SK-N-SH (cell line): Measurements from ENCODE around the gene FRMD6. TPM values are rescaled to one million over a fixed set of nuclear protein-coding genes. Genes with fewer than 3 reads are reported as not detected.

ENCODE experiments used
- CTCF ChIA-PET: fragments of 300-600, 350-600 bp; formaldehyde crosslinking; extraction: SDS; loops from one replicate; lab custom pipeline; 2021; lab: Yijun Ruan, JAX
- POLR2A ChIA-PET: fragments of 350-600 bp; sonication (Branson Sonifier 250); formaldehyde crosslinking; extraction: SDS; loops from one replicate; lab custom pipeline; 2020; ENCODE audit warnings: antibody characterized with exemption, inconsistent platforms; lab: Yijun Ruan, JAX
- DNase-seq: peaks from one replicate; pipeline ENCODE4 v3.0.0; 2012
- H2AFZ ChIP-seq: fragments of 200-600 bp; sonication (generic); 2 replicates; pipeline ENCODE4 v1.8.1; 2016; ENCODE audit warnings: antibody characterized with exemption, mild to moderate bottlenecking, low read depth
- H3F3A ChIP-seq: fragments of 200-600 bp; sonication (generic); replicated peaks from 2 replicates; pipeline ENCODE3; 2016; ENCODE audit warnings: antibody characterized with exemption, mild to moderate bottlenecking; ENCODE audit not compliant: insufficient read depth
- H3K27ac ChIP-seq, 2 experiments: fragments of 200-500 bp in 1 of 2; fragments of 200-600 bp in 1 of 2; sonication (Bioruptor generic) in 1 of 2; sonication (generic), shearing (Covaris generic) in 1 of 2; 2 replicates each; pipeline versions ENCODE4 v1.5.1 to v1.6.1; 2014 to 2016; ENCODE audit warnings: low read depth in 2 of 2, inconsistent platforms in 1 of 2, low read length in 1 of 2, mild to moderate bottlenecking in 1 of 2, mixed read lengths in 1 of 2
- H3K27me3 ChIP-seq: fragments of 200-600 bp; sonication (generic), shearing (Covaris generic); 2 replicates; pipeline ENCODE4 v1.6.1; 2016; ENCODE audit warnings: mixed run types; ENCODE audit not compliant: insufficient read depth
- H3K36me3 ChIP-seq, 2 experiments: fragments of 200-500 bp in 1 of 2; fragments of 200-600 bp in 1 of 2; sonication (Bioruptor generic) in 1 of 2; sonication (generic) in 1 of 2; replicated peaks in 1 of 2; 2 replicates each; pipeline versions ENCODE3 to v1.5.1; 2014 to 2016; ENCODE audit warnings: low read length in 1 of 2, mild to moderate bottlenecking in 1 of 2; ENCODE audit not compliant: insufficient read depth in 2 of 2, control insufficient read depth in 1 of 2
- H3K4me1 ChIP-seq, 2 experiments: fragments of 200-500 bp in 1 of 2; fragments of 200-600 bp in 1 of 2; sonication (Bioruptor generic) in 1 of 2; sonication (generic), shearing (Covaris generic) in 1 of 2; 2 replicates each; pipeline versions ENCODE4 v1.5.1 to v1.6.1; 2014 to 2016; ENCODE audit warnings: low read depth in 1 of 2, low read length in 1 of 2, mixed run types in 1 of 2; ENCODE audit not compliant: insufficient read depth in 2 of 2, control insufficient read depth in 1 of 2
- H3K4me2 ChIP-seq: fragments of 200-600 bp; sonication (generic), shearing (Covaris generic); 2 replicates; pipeline ENCODE4 v1.6.1; 2017; ENCODE audit warnings: mixed run types
- H3K4me3 ChIP-seq, 2 experiments: fragments of 200-500 bp in 1 of 2; fragments of 200-600 bp in 1 of 2; sonication (Bioruptor generic) in 1 of 2; sonication (generic), shearing (Covaris generic) in 1 of 2; 2 replicates each; pipeline versions ENCODE4 v1.5.1 to v1.8.1; 2014 to 2016; ENCODE audit warnings: low read depth in 2 of 2, inconsistent platforms in 1 of 2, low read length in 1 of 2, mild to moderate bottlenecking in 1 of 2, mixed read lengths in 1 of 2, moderate library complexity in 1 of 2
- H3K79me2 ChIP-seq: fragments of 200-600 bp; sonication (generic); 2 replicates; pipeline ENCODE4 v1.8.1; 2017; ENCODE audit warnings: mild to moderate bottlenecking; ENCODE audit not compliant: insufficient read depth
- H3K9ac ChIP-seq: fragments of 200-600 bp; sonication (generic); 2 replicates; pipeline ENCODE4 v1.6.1; 2017; ENCODE audit warnings: mixed run types
- H3K9me2 ChIP-seq: fragments of 200-600 bp; sonication (generic); 2 replicates; pipeline ENCODE4 v1.6.1; 2017; ENCODE audit warnings: mixed run types
- H3K9me3 ChIP-seq: fragments of 200-600 bp; sonication (generic); 2 replicates; pipeline ENCODE4 v1.6.1; 2017; ENCODE audit warnings: mixed run types, mild to moderate bottlenecking, moderate library complexity
- H4K20me1 ChIP-seq: fragments of 200-600 bp; sonication (generic); 2 replicates; pipeline ENCODE4 v1.6.1; 2017; ENCODE audit warnings: mild to moderate bottlenecking, mixed run types; ENCODE audit not compliant: insufficient read depth
- CTCF ChIP-seq: fragments of 200-600 bp; sonication (generic); IDR thresholded peaks from 2 replicates; pipeline ENCODE4 v1.6.1; 2017; ENCODE audit warnings: antibody characterized with exemption, mild to moderate bottlenecking, moderate library complexity
- ELF1 ChIP-seq: IDR thresholded peaks from 2 replicates; pipeline ENCODE4 v1.4.0; 2012
- EP300 ChIP-seq, 2 experiments: IDR thresholded peaks; 2 replicates each; pipeline versions ENCODE4 v1.4.0 to v1.6.1; 2012; ENCODE audit warnings: borderline replicate concordance in 1 of 2, low read depth in 1 of 2, low read length in 1 of 2
- EZH2phosphoT487 ChIP-seq: fragments of 200-600 bp; sonication (generic); IDR thresholded peaks from 2 replicates; pipeline ENCODE4 v1.6.1; 2017; ENCODE audit warnings: low read depth, mixed run types, mild to moderate bottlenecking, antibody characterized with exemption, moderate library complexity, borderline replicate concordance
- FOXJ3 ChIP-seq: sonication (generic); formaldehyde crosslinking; IDR thresholded peaks from 2 replicates; pipeline ENCODE4 v1.5.1; 2020; ENCODE audit warnings: mild to moderate bottlenecking, missing genetic modification reagents
- FOXM1 ChIP-seq: IDR thresholded peaks from 2 replicates; pipeline ENCODE4 v1.4.0; 2012; ENCODE audit warnings: low read depth, mild to moderate bottlenecking
- GATA2 ChIP-seq: sonication (generic); formaldehyde crosslinking; IDR thresholded peaks from 2 replicates; pipeline ENCODE4 v1.5.0; 2020; ENCODE audit warnings: mild to moderate bottlenecking, missing genetic modification reagents
- IRF3 ChIP-seq: fragments of 150-350 bp; IDR thresholded peaks from 2 replicates; pipeline ENCODE4 v1.6.1; 2016; ENCODE audit warnings: mild to moderate bottlenecking, low read depth, low read length
- JUND ChIP-seq: IDR thresholded peaks from 2 replicates; pipeline ENCODE4 v1.4.0; 2012
- MXI1 ChIP-seq: IDR thresholded peaks from 2 replicates; pipeline ENCODE4 v1.6.1; 2012; ENCODE audit warnings: mild to moderate bottlenecking, low read depth, low read length, improper control_type of control experiment
- NRF1 ChIP-seq: IDR thresholded peaks from 2 replicates; pipeline ENCODE4 v1.6.1; 2012; ENCODE audit warnings: low read depth, mild to moderate bottlenecking, low read length
- RAD21 ChIP-seq: IDR thresholded peaks from 2 replicates; pipeline ENCODE4 v1.6.1; 2012; ENCODE audit warnings: mild to moderate bottlenecking, low read length
- SIN3A ChIP-seq: IDR thresholded peaks from 2 replicates; pipeline ENCODE4 v1.6.1; 2012; ENCODE audit warnings: low read depth, mild to moderate bottlenecking, low read length, moderate library complexity, borderline replicate concordance
- SMC3 ChIP-seq: IDR thresholded peaks from 2 replicates; pipeline ENCODE4 v1.6.1; 2012; ENCODE audit warnings: low read depth, low read length, improper control_type of control experiment
- TEAD4 ChIP-seq: IDR thresholded peaks from 2 replicates; pipeline ENCODE4 v1.4.0; 2012; ENCODE audit warnings: mild to moderate bottlenecking, borderline replicate concordance; ENCODE audit not compliant: insufficient read depth
- USF1 ChIP-seq: IDR thresholded peaks from 2 replicates; pipeline ENCODE4 v1.4.0; 2012; ENCODE audit warnings: low read depth, borderline replicate concordance
- USF2 ChIP-seq: fragments of 150-350 bp; IDR thresholded peaks from 2 replicates; pipeline ENCODE4 v1.6.1; 2017; ENCODE audit warnings: antibody characterized with exemption, low read length, low read depth, borderline replicate concordance
- YY1 ChIP-seq: IDR thresholded peaks from 2 replicates; pipeline ENCODE4 v1.4.0; 2012; ENCODE audit warnings: low read depth, mild to moderate bottlenecking
- ZBTB33 ChIP-seq: IDR thresholded peaks from 2 replicates; pipeline ENCODE4 v1.4.0; 2012; ENCODE audit warnings: low read depth, borderline replicate concordance
- WGBS: methylation state at CpG from one replicate; pipeline ENCODE4 v1.1.6; 2017; ENCODE audit warnings: low lambda C conversion rate; 5-methylcytosine and 5-hydroxymethylcytosine counted together
- polyA plus RNA-seq, 3 experiments: library from polyadenylated mRNA; depleted of rRNA; stranded (reverse); fragments of >200 nt; gene quantifications; 2 replicates each; pipeline ENCODE4 v1.2.3, GENCODE V29; 2012

Gene FRMD6
- polyA plus RNA-seq, 1 of the 3 experiments (the other 2 are of a cell fraction): 147 TPM

- Histone ChIP-seq H2AFZ (no peak overlapping the region), H3K27ac (no peak overlapping the region), H3K79me2 (peaks cover 4% of the 10 kb centered on the region; the same call in 1 of the 2 replicates), H3K4me3 (no peak overlapping the region), H3F3A (peaks cover 20% of the 10 kb centered on the region), H3K4me2 (no peak overlapping the region), H3K4me1 (peaks cover 7 to 23% of the 10 kb centered on the region in 2 experiments), H3K9me2 (no peaks in the 10 kb centered on the region), H3K9ac (no peak overlapping the region), H3K9me3 (no peaks in the 10 kb centered on the region), H4K20me1 (no peaks in the 10 kb centered on the region), H3K36me3 (no peaks in the 10 kb centered on the region), H3K27me3 (no peaks in the 10 kb centered on the region)
- TF ChIP-seq SIN3A (no peak), ELF1 (no peak), IRF3 (no peak), TEAD4 (no peak), YY1 (no peak), EZH2phosphoT487 (no peak), FOXM1 (no peak), SMC3 (no peak), USF2 (no peak), EP300 (IDR thresholded peaks at IDR 0.05; ENCODE audit: borderline replicate concordance in 1 of 2, low read depth in 1 of 2, low read length in 1 of 2) (no peak), ZBTB33 (no peak), RAD21 (no peak), CTCF (no peak), GATA2 (CRISPR knock-in tag) (no peak), JUND (no peak), USF1 (no peak), FOXJ3 (CRISPR knock-in tag) (no peak), MXI1 (no peak), NRF1 (no peak)
- DNase-seq: no peak
- ChIA-PET POLR2A (no interaction called here), CTCF (interaction anchor here (0.7 kb wide), 1 partner anchor 77 kb away, joined by 3 read pairs; no protein-coding TSS in a partner anchor)
- WGBS: 95% methylated on average over 1 of the region's 1 CpG
Measured at GRCh38 chr14:51610771-51611170, 40.9 kb upstream of the FRMD6 start.
